HepG2 (cell line): Measurements from ENCODE around the gene TTC39B. TPM values are rescaled to one million over a fixed set of nuclear protein-coding genes. Genes with fewer than 3 reads are reported as not detected.

Experiments
- ATAC-seq: fragments of 200-7000 bp; cut with Tn5 transposase; 3 replicates; pipeline ENCODE4 v1.9.1; 2020; ENCODE audit warnings: mild to moderate bottlenecking, moderate library complexity
- BruUV-seq: library from RNA; stranded (reverse); fragments of 400-500 nt; replicated peaks from 2 replicates; lab custom pipeline; 2021; lab: Mats Ljungman, UMichigan
- CTCF ChIA-PET: fragments of 300-600 bp; formaldehyde crosslinking; extraction: SDS; loops from one replicate; lab custom pipeline; 2021; ENCODE audit warnings: low total read pairs, inconsistent platforms, low intra/inter-chr PET ratio; lab: Yijun Ruan, JAX
- POLR2A ChIA-PET: fragments of 350-600 bp; sonication (Branson Sonifier 250); formaldehyde crosslinking; loops from one replicate; lab custom pipeline; 2020; ENCODE audit warnings: antibody characterized with exemption, inconsistent platforms; lab: Yijun Ruan, JAX
- DNase-seq: peaks from one replicate; pipeline ENCODE4 v3.0.0-alpha.2; 2015; ENCODE audit warnings: low spot score
- FAIRE-seq: peaks from 3 replicates; lab custom pipeline; 2011; peaks lifted over from hg19 to GRCh38; lab: Jason Lieb, UNC
- H2AFZ ChIP-seq: one replicate; pipeline ENCODE4 v1.6.1; 2011; ENCODE audit warnings: low read length, inconsistent platforms
- H3K27ac ChIP-seq: fragments of 300-600 bp; 3 replicates; pipeline ENCODE4 v1.8.0; 2011; ENCODE audit warnings: mixed run types, mild to moderate bottlenecking, mixed read lengths, low read length, inconsistent platforms; ENCODE audit not compliant: insufficient read depth; ENCODE audit errors: extremely low read length
- H3K27me3 ChIP-seq, 2 experiments: fragments of 200-600 bp in 1 of 2; 2 replicates in 1 of 2; 3 replicates in 1 of 2; pipeline versions ENCODE4 v1.6.0 to v1.8.0; 2011; ENCODE audit warnings: low read length in 2 of 2, mild to moderate bottlenecking in 2 of 2, moderate library complexity in 2 of 2, inconsistent platforms in 1 of 2; ENCODE audit not compliant: insufficient read depth in 2 of 2, control insufficient read depth in 1 of 2
- H3K36me3 ChIP-seq, 2 experiments: fragments of 200-600 bp in 1 of 2; replicated peaks in 1 of 2; 2 replicates in 1 of 2; 3 replicates in 1 of 2; pipeline versions ENCODE4 v1.5.1 to v1.8.0; 2011; ENCODE audit warnings: low read length in 2 of 2, inconsistent platforms in 1 of 2; ENCODE audit not compliant: insufficient read depth in 2 of 2, control insufficient read depth in 1 of 2
- H3K4me1 ChIP-seq: 2 replicates; pipeline ENCODE4 v1.5.1; 2012; ENCODE audit warnings: low read length, inconsistent platforms; ENCODE audit not compliant: insufficient read depth
- H3K4me2 ChIP-seq: 2 replicates; pipeline ENCODE4 v1.6.0; 2011; ENCODE audit warnings: low read depth, low read length, inconsistent platforms
- H3K4me3 ChIP-seq, 3 experiments: fragments of 200-600 bp in 1 of 3; sonication (generic), shearing (Covaris generic) in 1 of 3; replicated peaks in 1 of 3; 2 replicates each; pipeline ENCODE4 v1.5.1; 2011 to 2016; ENCODE audit warnings: low read length in 3 of 3, inconsistent platforms in 2 of 3, low read depth in 2 of 3, mild to moderate bottlenecking in 2 of 3, control low read depth in 1 of 3, mixed read lengths in 1 of 3; ENCODE audit not compliant: insufficient read depth in 1 of 3
- H3K79me2 ChIP-seq: one replicate; pipeline ENCODE4 v1.6.1; 2011; ENCODE audit warnings: low read length, inconsistent platforms; ENCODE audit not compliant: insufficient read depth
- H3K9ac ChIP-seq: 2 replicates; pipeline ENCODE4 v1.6.0; 2011; ENCODE audit warnings: mild to moderate bottlenecking, low read depth, low read length, inconsistent platforms; ENCODE audit not compliant: insufficient read depth
- H3K9me3 ChIP-seq: 2 replicates; pipeline ENCODE4 v1.5.1; 2012; ENCODE audit warnings: mild to moderate bottlenecking, low read length
- H4K20me1 ChIP-seq: 2 replicates; pipeline ENCODE4 v1.6.0; 2011; ENCODE audit warnings: inconsistent platforms, mild to moderate bottlenecking, low read length, moderate library complexity; ENCODE audit not compliant: insufficient read depth
- ERF ChIP-seq: IDR thresholded peaks from 2 replicates; pipeline ENCODE4 v1.6.1; 2018; ENCODE audit warnings: missing biosample characterization, missing genetic modification reagents
- FOSL1 ChIP-seq: sonication (generic); formaldehyde crosslinking; IDR thresholded peaks from 2 replicates; pipeline ENCODE4 v1.9.0; 2021; ENCODE audit warnings: missing genetic modification reagents, borderline replicate concordance
- FOXK1 ChIP-seq: sonication (generic); formaldehyde crosslinking; IDR thresholded peaks from 2 replicates; pipeline ENCODE4 v1.4.0; 2020; ENCODE audit warnings: low read depth, missing genetic modification reagents, borderline replicate concordance
- GLMP ChIP-seq: sonication (generic); formaldehyde crosslinking; IDR thresholded peaks from 2 replicates; pipeline ENCODE4 v1.9.0; 2021; ENCODE audit warnings: missing genetic modification reagents, mild to moderate bottlenecking, borderline replicate concordance
- HCFC1 ChIP-seq: fragments of 150-350 bp; IDR thresholded peaks from 2 replicates; pipeline ENCODE4 v1.6.1; 2014; ENCODE audit warnings: low read depth, low read length
- KLF12 ChIP-seq: sonication (generic); formaldehyde crosslinking; IDR thresholded peaks from 2 replicates; pipeline ENCODE4 v1.4.0; 2020; ENCODE audit warnings: missing genetic modification reagents, borderline replicate concordance
- MED1 ChIP-seq: sonication (generic); formaldehyde crosslinking; IDR thresholded peaks from 2 replicates; pipeline ENCODE4 v1.4.0; 2020; ENCODE audit warnings: missing genetic modification reagents
- RFXAP ChIP-seq: sonication (generic); formaldehyde crosslinking; IDR thresholded peaks from 2 replicates; pipeline ENCODE4 v1.4.0; 2020; ENCODE audit warnings: missing genetic modification reagents, borderline replicate concordance
- TARDBP ChIP-seq: sonication (generic); formaldehyde crosslinking; IDR thresholded peaks from 2 replicates; pipeline ENCODE4 v1.8.0; 2022; ENCODE audit warnings: mild to moderate bottlenecking, missing genetic modification reagents
- TERF1 ChIP-seq: sonication (generic); formaldehyde crosslinking; IDR thresholded peaks from 2 replicates; pipeline ENCODE4 v1.8.0; 2022; ENCODE audit warnings: mild to moderate bottlenecking, missing genetic modification reagents, moderate library complexity
- ZIK1 ChIP-seq: sonication (generic); formaldehyde crosslinking; IDR thresholded peaks from 2 replicates; pipeline ENCODE4 v1.5.0; 2020; ENCODE audit warnings: mild to moderate bottlenecking, low read depth, missing genetic modification reagents, borderline replicate concordance
- ZNF124 ChIP-seq: sonication (generic); formaldehyde crosslinking; IDR thresholded peaks from 2 replicates; pipeline ENCODE4 v1.4.0; 2020; ENCODE audit warnings: missing genetic modification reagents
- ZNF614 ChIP-seq: IDR thresholded peaks from 2 replicates; pipeline ENCODE4 v1.6.1; 2018; ENCODE audit warnings: missing biosample characterization, missing genetic modification reagents, inconsistent platforms, borderline replicate concordance
- ZNF616 ChIP-seq: sonication (generic); formaldehyde crosslinking; IDR thresholded peaks from 2 replicates; pipeline ENCODE4 v1.5.0; 2020; ENCODE audit warnings: low read depth, mild to moderate bottlenecking, missing genetic modification reagents
- WGBS: methylation state at CpG from one replicate; pipeline ENCODE4 v1.1.6; 2017; ENCODE audit warnings: low lambda C conversion rate; 5-methylcytosine and 5-hydroxymethylcytosine counted together
- in situ Hi-C: cut with HindIII; loops from 2 replicates; pipeline ENCODE4 v1.10.0; 2017; ENCODE audit warnings: low pct_unique_long_range_greater_than_20kb; ENCODE audit not compliant: extremely low pct_ligation_motif_present
- intact Hi-C: fragments of 100-400 bp; cut with micrococcal nuclease; formaldehyde crosslinking; loops from one replicate; pipeline ENCODE4 v1.10.0; 2022; ENCODE audit not compliant: unreplicated experiment
- polyA plus RNA-seq, 8 experiments: library from polyadenylated mRNA; depleted of rRNA in 3 of 8; stranded (reverse) in 7 of 8; unstranded in 1 of 8; fragments of >200 nt; fragmentation: Illumina TruSeq in 4 of 8; extraction: Trizol in 4 of 8; gene quantifications; 2 replicates each; pipeline versions ENCODE4 v1.2.1 to v1.2.3, GENCODE V29; 2011 to 2016; ENCODE audit warnings: low read depth in 4 of 8, missing spikeins in 1 of 8, mixed read lengths in 1 of 8; ENCODE audit not compliant: insufficient read depth in 1 of 8
- total RNA-seq, 5 experiments: library from RNA; depleted of rRNA; stranded (reverse); fragments of >200 nt; fragmentation: Illumina TruSeq; extraction: Trizol; gene quantifications; 2 replicates each; pipeline ENCODE4 v1.2.3, GENCODE V29; 2016; ENCODE audit warnings: low read depth in 1 of 5

TTC39B gene
- total and polyA plus RNA-seq, 2 of the 13 experiments (the other 11 are each of a cell fraction or from before 2014, with no cell fraction given): 14.3 to 19.4 TPM

DNA sequence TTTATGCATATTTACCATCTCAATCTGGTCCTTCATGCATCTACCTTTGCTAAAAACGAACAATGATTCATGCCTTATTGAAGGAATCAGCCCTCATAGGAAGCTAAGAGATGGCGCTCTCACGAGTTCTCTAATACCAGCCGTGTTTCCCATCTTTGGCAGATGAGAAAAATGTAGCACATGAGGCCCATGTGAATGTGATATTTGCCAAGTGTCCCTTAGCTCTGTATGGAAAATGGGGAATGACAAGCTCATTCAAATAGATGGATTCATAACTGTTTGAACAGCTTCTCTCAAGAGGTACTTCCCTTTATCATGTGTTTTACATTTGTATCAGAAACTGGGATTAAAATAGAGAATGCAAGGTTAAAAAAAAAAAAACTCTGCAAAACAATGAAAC is 66.1 kb downstream of the TTC39B start:
- in situ Hi-C loops (no loop called here), intact Hi-C loops (no loop called here)
- CTCF ChIA-PET: no interaction called here
- H3K4me2 ChIP-seq: no peak overlapping the region
- ATAC-seq (no peak), DNase-seq (no peak), FAIRE-seq (no peak)
- no peak for TF ChIP-seq ZNF124
- no peak for TF ChIP-seq KLF12 (CRISPR knock-in tag)
- TF ChIP-seq GLMP (CRISPR knock-in tag): no peak
- no peak for TF ChIP-seq HCFC1
- no peak for TF ChIP-seq FOXK1 (CRISPR knock-in tag)
- TF ChIP-seq MED1 (CRISPR knock-in tag): no peak
- no peak for TF ChIP-seq FOSL1 (CRISPR knock-in tag)
- no peak for TF ChIP-seq ZNF616 (CRISPR knock-in tag)
- no peak for TF ChIP-seq ZIK1 (CRISPR knock-in tag)
- no peak for TF ChIP-seq RFXAP (CRISPR knock-in tag)
- no peak for TF ChIP-seq ERF
- no peak for TF ChIP-seq TERF1 (CRISPR knock-in tag)
- TF ChIP-seq TARDBP (CRISPR knock-in tag): no peak
- TF ChIP-seq ZNF614 (CRISPR knock-in tag): no peak
- H3K9me3 ChIP-seq: peaks cover 5% of the 10 kb centered on the region; the same call in 1 of the 2 replicates
- peaks cover 7% of the 10 kb centered on the region; the same call in 1 of the 2 replicates for H3K4me1 ChIP-seq
- no peak overlapping the region for H3K9ac ChIP-seq
- no peak overlapping the region for H3K27ac ChIP-seq
- WGBS: 92% methylated on average over 4 of the region's 4 CpGs
- POLR2A ChIA-PET: no interaction called here
- BruUV-seq: no TSS peak
- H3K36me3 ChIP-seq: no peaks in the 10 kb centered on the region
- no peaks in the 10 kb centered on the region for H4K20me1 ChIP-seq
- no peak overlapping the region for H2AFZ ChIP-seq
- no peak overlapping the region for H3K4me3 ChIP-seq
- H3K27me3 ChIP-seq: no peaks in the 10 kb centered on the region
- H3K79me2 ChIP-seq: peaks cover 25% of the 10 kb centered on the region
